Panc1 (cell line): Measurements from ENCODE around the gene COL28A1. TPM values are rescaled to one million over a fixed set of nuclear protein-coding genes. Genes with fewer than 3 reads are reported as not detected.

Experiments used
- ATAC-seq: fragments of 200-7000 bp; cut with Tn5 transposase; 2 replicates; pipeline ENCODE4 v1.9.1; 2020; ENCODE audit warnings: mild to moderate bottlenecking, moderate library complexity
- BruUV-seq: library from RNA; stranded (reverse); fragments of 400-500 nt; replicated peaks from 2 replicates; lab custom pipeline; 2021; lab: Mats Ljungman, UMichigan
- CTCF ChIA-PET: fragments of 300-600 bp; sonication (Branson Sonifier 250); formaldehyde crosslinking; loops from one replicate; lab custom pipeline; 2022; ENCODE audit warnings: antibody characterized with exemption; lab: Charles Lee
- POLR2A ChIA-PET: fragments of 300-600 bp; sonication (Branson Sonifier 250); formaldehyde crosslinking; loops from one replicate; lab custom pipeline; 2022; ENCODE audit warnings: antibody characterized with exemption; lab: Charles Lee
- DNase-seq: peaks from one replicate; pipeline ENCODE4 v3.0.0-alpha.2; 2010; ENCODE audit warnings: low read depth, low spot score
- H3K27ac ChIP-seq: 2 replicates; pipeline ENCODE4 v1.5.1; 2011; ENCODE audit warnings: mild to moderate bottlenecking, low read length, inconsistent platforms
- H3K27me3 ChIP-seq: fragments of 200-500 bp; sonication (Bioruptor generic); 2 replicates; pipeline ENCODE4 v1.6.0; 2014; ENCODE audit warnings: low read length, inconsistent platforms; ENCODE audit not compliant: control insufficient read depth, insufficient read depth
- H3K36me3 ChIP-seq: fragments of 200-500 bp; sonication (Bioruptor generic); 2 replicates; pipeline ENCODE4 v1.5.1; 2014; ENCODE audit warnings: inconsistent platforms, mild to moderate bottlenecking, low read length, moderate library complexity; ENCODE audit not compliant: control insufficient read depth, insufficient read depth
- H3K4me1 ChIP-seq: 2 replicates; pipeline ENCODE4 v1.5.1; 2011; ENCODE audit warnings: inconsistent platforms, mild to moderate bottlenecking, low read length, moderate library complexity; ENCODE audit not compliant: control insufficient read depth, insufficient read depth
- H3K4me3 ChIP-seq, 2 experiments: 2 replicates each; pipeline ENCODE4 v1.5.1; 2011 to 2012; ENCODE audit warnings: low read depth in 2 of 2, low read length in 2 of 2, mild to moderate bottlenecking in 2 of 2, inconsistent platforms in 1 of 2, moderate library complexity in 1 of 2
- H3K9me3 ChIP-seq: fragments of 200-500 bp; sonication (Bioruptor generic); 2 replicates; pipeline ENCODE4 v1.5.1; 2014; ENCODE audit warnings: low read depth, mild to moderate bottlenecking, inconsistent platforms, low read length, moderate library complexity; ENCODE audit not compliant: control insufficient read depth, insufficient read depth
- CTCF ChIP-seq: fragments of 450-650 bp; IDR thresholded peaks from 2 replicates; pipeline ENCODE4 v1.5.1; 2017; ENCODE audit warnings: mild to moderate bottlenecking
- POLR2AphosphoS5 ChIP-seq: IDR thresholded peaks from 2 replicates; pipeline ENCODE4 v1.6.1; 2012; ENCODE audit warnings: mild to moderate bottlenecking, low read depth, low read length, moderate library complexity
- REST ChIP-seq, 2 experiments: IDR thresholded peaks; 2 replicates each; pipeline ENCODE4 v1.6.1; 2011 to 2012; ENCODE audit warnings: low read depth in 2 of 2, control low read depth in 1 of 2, low read length in 1 of 2, mild to moderate bottlenecking in 1 of 2, moderate library complexity in 1 of 2; ENCODE audit not compliant: insufficient read depth in 1 of 2
- SIN3A ChIP-seq: IDR thresholded peaks from 2 replicates; pipeline ENCODE4 v1.6.1; 2012; ENCODE audit warnings: low read depth, mild to moderate bottlenecking, low read length, moderate library complexity, borderline replicate concordance; ENCODE audit not compliant: insufficient read depth
- TCF7L2 ChIP-seq: IDR thresholded peaks from 2 replicates; pipeline ENCODE4 v1.6.1; 2011; ENCODE audit warnings: mild to moderate bottlenecking, low read depth, low read length, inconsistent platforms
- in situ Hi-C: cut with HindIII; loops from 2 replicates; pipeline ENCODE4 v1.10.0; 2016; ENCODE audit warnings: low sequenced_read_pairs, low pct_unique_long_range_greater_than_20kb
- intact Hi-C: fragments of 100-400 bp; cut with micrococcal nuclease; formaldehyde crosslinking; loops from one replicate; pipeline ENCODE4 v1.10.0; 2022; ENCODE audit not compliant: unreplicated experiment
- total RNA-seq: library from RNA; stranded (reverse); gene quantifications from one replicate; pipeline ENCODE4 v1.2.1, GENCODE V29; 2021; ENCODE audit not compliant: unreplicated experiment

COL28A1 gene
- total RNA-seq, 1 experiment from 2014 or later, result not detected

GRCh38 chr7:7583731-7584130, 48.1 kb upstream of the COL28A1 start:
- no TSS peak for BruUV-seq
- no peaks in the 10 kb centered on the region for H3K9me3 ChIP-seq
- ChIA-PET CTCF (no interaction called here), POLR2A (no interaction called here)
- no peaks in the 10 kb centered on the region for H3K27me3 ChIP-seq
- in situ Hi-C loops, result no loop called here
- H3K27ac ChIP-seq, result no peak overlapping the region
- ATAC-seq (no peak), DNase-seq (no peak)
- 0 out of 2 replicates have a peak, but pooled peaks cover 2% of the 10 kb centered on the region for H3K36me3 ChIP-seq
- TF ChIP-seq CTCF, result no peak
- TF ChIP-seq POLR2AphosphoS5, result no peak
- no peak for TF ChIP-seq SIN3A
- no peak for TF ChIP-seq REST (IDR thresholded peaks at IDR 0.05; ENCODE audit: insufficient read depth in 1 of 2, low read depth in 2 of 2, low read length in 1 of 2)
- no peak for TF ChIP-seq TCF7L2
- intact Hi-C loops, result no loop called here
- H3K4me1 ChIP-seq, result no peaks in the 10 kb centered on the region
- H3K4me3 ChIP-seq, result no peak overlapping the region

- DNase-seq, result no peak
- CTCF ChIA-PET, result no interaction called here
Observed at GRCh38 chr7:7582596-7582995, 46.9 kb upstream of the COL28A1 start.

More at GRCh38 chr7:7582596-7582995, 46.9 kb upstream of the COL28A1 start:
- intact Hi-C loops, result no loop called here
- Histone ChIP-seq H3K4me1 (no peaks in the 10 kb centered on the region), H3K36me3 (0 out of 2 replicates have a peak, but pooled peaks cover 2% of the 10 kb centered on the region), H3K27ac (no peak overlapping the region), H3K27me3 (no peaks in the 10 kb centered on the region), H3K9me3 (no peaks in the 10 kb centered on the region), H3K4me3 (no peak overlapping the region)
- no TSS peak for BruUV-seq
- ATAC-seq, result no peak
- TF ChIP-seq SIN3A (no peak), REST (IDR thresholded peaks at IDR 0.05; ENCODE audit: insufficient read depth in 1 of 2, low read depth in 2 of 2, low read length in 1 of 2) (no peak), TCF7L2 (no peak), CTCF (no peak), POLR2AphosphoS5 (no peak)
- POLR2A ChIA-PET, result no interaction called here
- in situ Hi-C loops, result no loop called here
